HepG2 (cell line): ENCODE data around the gene GUCY2C.

Experiments used
- ARNT ChIP-seq: fragments of 450-650 bp; IDR thresholded peaks from 2 replicates; pipeline ENCODE4 v1.6.1; 2017
- CBX2 ChIP-seq, 2 experiments: fragments of 200-600 bp in 1 of 2; sonication (generic); formaldehyde crosslinking in 1 of 2; IDR thresholded peaks; 2 replicates each; pipeline versions ENCODE4 v1.7.0 to v1.8.1; 2018 to 2022; ENCODE audit warnings: low read depth in 2 of 2, low read length in 1 of 2, mild to moderate bottlenecking in 1 of 2, missing genetic modification reagents in 1 of 2
- CBX5 ChIP-seq: sonication (generic); formaldehyde crosslinking; IDR thresholded peaks from 2 replicates; pipeline ENCODE4 v1.4.0; 2020; ENCODE audit warnings: missing genetic modification reagents, borderline replicate concordance
- CENPT ChIP-seq: sonication (generic); formaldehyde crosslinking; IDR thresholded peaks from 2 replicates; pipeline ENCODE4 v1.8.0; 2022; ENCODE audit warnings: low read depth, mild to moderate bottlenecking, moderate library complexity, missing genetic modification reagents
- CTCF ChIP-seq: sonication (generic); formaldehyde crosslinking; IDR thresholded peaks from 2 replicates; pipeline ENCODE4 v1.5.0; 2020; ENCODE audit warnings: mild to moderate bottlenecking, missing genetic modification reagents, moderate library complexity
- HHEX ChIP-seq: IDR thresholded peaks from 2 replicates; pipeline ENCODE4 v1.6.1; 2016; ENCODE audit warnings: control low read depth
- MTF2 ChIP-seq: sonication (generic); formaldehyde crosslinking; IDR thresholded peaks from 2 replicates; pipeline ENCODE4 v1.5.0; 2020; ENCODE audit warnings: missing genetic modification reagents, borderline replicate concordance
- PATZ1 ChIP-seq: sonication (generic); formaldehyde crosslinking; IDR thresholded peaks from 2 replicates; pipeline ENCODE4 v1.4.0; 2020; ENCODE audit warnings: missing genetic modification reagents
- PPARG ChIP-seq: conservative IDR thresholded peaks from 2 replicates; pipeline ENCODE4 v1.6.1; 2016; ENCODE audit warnings: missing biosample characterization, missing genetic modification reagents
- RNF219 ChIP-seq: sonication (generic); formaldehyde crosslinking; IDR thresholded peaks from 2 replicates; pipeline ENCODE4 v1.5.0; 2020; ENCODE audit warnings: mild to moderate bottlenecking, missing genetic modification reagents
- YY1 ChIP-seq: IDR thresholded peaks from 2 replicates; pipeline ENCODE4 v1.6.1; 2011; ENCODE audit warnings: low read length, low read depth, moderate library complexity, mild to moderate bottlenecking; ENCODE audit not compliant: insufficient read depth, insufficient replicate concordance
- ZNF34 ChIP-seq: sonication (generic); formaldehyde crosslinking; IDR thresholded peaks from 2 replicates; pipeline ENCODE4 v1.4.0; 2020; ENCODE audit warnings: mild to moderate bottlenecking, missing genetic modification reagents, borderline replicate concordance
- ZNF549 ChIP-seq: sonication (generic); formaldehyde crosslinking; IDR thresholded peaks from 2 replicates; pipeline ENCODE4 v1.5.0; 2020; ENCODE audit warnings: missing genetic modification reagents
- ZNF557 ChIP-seq: sonication (generic); formaldehyde crosslinking; IDR thresholded peaks from 2 replicates; pipeline ENCODE4 v1.4.0; 2020; ENCODE audit warnings: missing genetic modification reagents

GRCh38 chr12:14700935-14701334 lies 4.5 kb upstream of the GUCY2C start:
- TF ChIP-seq HHEX (CRISPR knock-in tag) (no peak), PATZ1 (CRISPR knock-in tag) (no peak), CTCF (no peak), RNF219 (CRISPR knock-in tag) (no peak), YY1 (no peak), ZNF549 (no peak), PPARG (CRISPR knock-in tag) (no peak), CENPT (CRISPR knock-in tag) (no peak), CBX2 (IDR thresholded peaks at IDR 0.05; ENCODE audit: low read depth, low read length) (no peak), CBX2 (CRISPR knock-in tag; IDR thresholded peaks at IDR 0.05; ENCODE audit: low read depth) (no peak), ARNT (no peak), ZNF34 (no peak), CBX5 (CRISPR knock-in tag) (no peak), MTF2 (CRISPR knock-in tag) (no peak), ZNF557 (CRISPR knock-in tag) (no peak)
